Right lobe of liver (tissue), 6 donors: ENCODE data around the gene GLIS1. TPM values are rescaled to one million over a fixed set of nuclear protein-coding genes. Genes with fewer than 3 reads are reported as not detected.
A peak's percentile ranks its signal among the peaks of the same experiment; 100 is the strongest.

ENCODE experiments used
- ATAC-seq, 4 donors: fragments of 200-7000 bp; cut with Tn5 transposase; one replicate each; pipeline ENCODE4 v1.9.1; 2020; ENCODE audit warnings: mild to moderate bottlenecking in 4 of 4, moderate library complexity in 4 of 4
- DNase-seq, 3 donors: peaks; one replicate each; pipeline ENCODE4 v3.0.0-alpha.2; 2020
- H3K27ac ChIP-seq, 3 donors: fragments of 200-600 bp; one replicate each; pipeline ENCODE4 v1.8.0; 2022
- H3K27me3 ChIP-seq, 2 donors: fragments of 200-600 bp; one replicate each; pipeline ENCODE4 v1.8.0; 2022
- H3K36me3 ChIP-seq, 4 donors: fragments of 200-600 bp; sonication (generic) in 1 of 4; one replicate each; pipeline versions ENCODE4 v1.5.1 to v1.8.0; 2017 to 2022; ENCODE audit warnings: control low read depth in 1 of 4
- H3K4me1 ChIP-seq, 4 donors: fragments of 200-600 bp; sonication (generic) in 1 of 4; one replicate each; pipeline versions ENCODE4 v1.5.1 to v1.8.0; 2017 to 2022; ENCODE audit warnings: control low read depth in 1 of 4
- H3K4me3 ChIP-seq, 3 donors: fragments of 200-600 bp; one replicate each; pipeline ENCODE4 v1.8.0; 2022
- H3K9me3 ChIP-seq, 4 donors: fragments of 200-600 bp; sonication (generic) in 1 of 4; one replicate each; pipeline versions ENCODE4 v1.5.1 to v1.8.0; 2017 to 2022; ENCODE audit warnings: control low read depth in 1 of 4
- POLR2A ChIP-seq: fragments of 450-650 bp; IDR thresholded peaks from one replicate; pipeline ENCODE4 v1.6.1; 2017; ENCODE audit warnings: antibody characterized with exemption, mild to moderate bottlenecking
- WGBS: methylation state at CpG from one replicate; pipeline ENCODE4 v1.1.6; 2018; ENCODE audit warnings: low coverage, low lambda C conversion rate; ENCODE audit not compliant: insufficient coverage; ENCODE audit errors: missing lambda C conversion rate; 5-methylcytosine and 5-hydroxymethylcytosine counted together
- intact Hi-C, 2 donors: fragments of 100-400 bp; cut with DNase I; formaldehyde crosslinking; loops; one replicate each; pipeline versions ENCODE4 v1.11.2 to v1.14.1; 2022
- total RNA-seq, 6 experiments: library from RNA; depleted of rRNA in 2 of 6; stranded (reverse); fragments of >200 nt in 2 of 6; fragmentation: NEBNext Ultra II Directional in 3 of 6; extraction: Animal tissue kit (Norgen Biotek cat#: 25700) in 3 of 6; gene quantifications; one replicate each; pipeline versions ENCODE4 v1.1.0 to v1.2.4, GENCODE V29; 2016 to 2023
- TF ChIP-seq, protein P1 (sequence below), 4 donors: fragments of 200-600 bp in 3 of 4; fragments of 450-650 bp in 1 of 4; IDR thresholded peaks; one replicate each; pipeline versions ENCODE4 v1.5.1 to v1.8.0; 2016 to 2022; ENCODE audit warnings: antibody characterized with exemption in 4 of 4, mild to moderate bottlenecking in 2 of 4
- donor health status: DM: no; HTN: yes; CAD: no.
- donor health status: DM: no; HTN: no; CAD: no.
- donor health status: DM: no; HTN: no; CAD: no.
- donor health status: DM: no; HTN: yes; CAD: no.
- donor health status: DM: no; HTN: yes; CAD: no.

GLIS1 gene
- total RNA-seq, 6 experiments from 2014 or later: not detected

DNA sequence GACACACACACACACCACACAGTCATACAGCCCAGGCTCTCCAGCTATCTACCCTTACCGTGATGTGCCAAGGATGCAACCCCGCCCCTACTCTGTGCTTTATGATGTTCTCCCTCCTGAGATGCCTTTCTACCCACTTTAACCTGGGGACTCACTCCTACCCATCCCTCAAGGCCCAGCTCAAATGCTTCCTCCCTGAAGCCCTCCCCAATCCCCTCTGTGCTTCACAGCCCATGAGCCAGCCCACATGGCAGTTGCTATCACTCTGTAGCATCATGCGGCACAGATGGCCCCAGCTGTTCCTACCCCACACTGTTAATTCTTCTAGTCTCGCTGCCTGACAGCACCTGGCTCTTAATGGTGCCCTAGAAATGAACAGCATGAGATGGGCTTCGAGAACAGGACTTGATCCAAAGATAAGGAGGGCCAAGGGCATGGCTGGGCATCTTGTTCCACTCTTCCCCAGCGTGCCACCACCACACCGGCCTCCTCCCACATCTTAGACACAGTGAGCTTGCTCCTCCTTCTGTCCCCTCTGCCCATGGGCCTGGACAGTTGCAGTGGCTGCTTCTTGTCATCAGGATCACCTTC is 109.8 kb downstream of the GLIS1 start:
- no peak for ATAC-seq
- no peaks in the 10 kb centered on the region for H3K36me3 ChIP-seq
- 85% methylated on average over 5 of the region's 7 CpGs for WGBS
- H3K27ac ChIP-seq: no peak overlapping the region
- H3K4me1 ChIP-seq: no peaks in the 10 kb centered on the region
- intact Hi-C loops: no loop called here
- DNase-seq: peak in 1 of 3 donors; percentile 21
- no peaks in the 10 kb centered on the region for H3K9me3 ChIP-seq
- TF ChIP-seq POLR2A: no peak
- TF ChIP-seq, protein P1, sequence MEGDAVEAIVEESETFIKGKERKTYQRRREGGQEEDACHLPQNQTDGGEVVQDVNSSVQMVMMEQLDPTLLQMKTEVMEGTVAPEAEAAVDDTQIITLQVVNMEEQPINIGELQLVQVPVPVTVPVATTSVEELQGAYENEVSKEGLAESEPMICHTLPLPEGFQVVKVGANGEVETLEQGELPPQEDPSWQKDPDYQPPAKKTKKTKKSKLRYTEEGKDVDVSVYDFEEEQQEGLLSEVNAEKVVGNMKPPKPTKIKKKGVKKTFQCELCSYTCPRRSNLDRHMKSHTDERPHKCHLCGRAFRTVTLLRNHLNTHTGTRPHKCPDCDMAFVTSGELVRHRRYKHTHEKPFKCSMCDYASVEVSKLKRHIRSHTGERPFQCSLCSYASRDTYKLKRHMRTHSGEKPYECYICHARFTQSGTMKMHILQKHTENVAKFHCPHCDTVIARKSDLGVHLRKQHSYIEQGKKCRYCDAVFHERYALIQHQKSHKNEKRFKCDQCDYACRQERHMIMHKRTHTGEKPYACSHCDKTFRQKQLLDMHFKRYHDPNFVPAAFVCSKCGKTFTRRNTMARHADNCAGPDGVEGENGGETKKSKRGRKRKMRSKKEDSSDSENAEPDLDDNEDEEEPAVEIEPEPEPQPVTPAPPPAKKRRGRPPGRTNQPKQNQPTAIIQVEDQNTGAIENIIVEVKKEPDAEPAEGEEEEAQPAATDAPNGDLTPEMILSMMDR (IDR thresholded peaks at IDR 0.05): no peak
- no peaks in the 10 kb centered on the region for H3K27me3 ChIP-seq
- no peak overlapping the region for H3K4me3 ChIP-seq

DNA sequence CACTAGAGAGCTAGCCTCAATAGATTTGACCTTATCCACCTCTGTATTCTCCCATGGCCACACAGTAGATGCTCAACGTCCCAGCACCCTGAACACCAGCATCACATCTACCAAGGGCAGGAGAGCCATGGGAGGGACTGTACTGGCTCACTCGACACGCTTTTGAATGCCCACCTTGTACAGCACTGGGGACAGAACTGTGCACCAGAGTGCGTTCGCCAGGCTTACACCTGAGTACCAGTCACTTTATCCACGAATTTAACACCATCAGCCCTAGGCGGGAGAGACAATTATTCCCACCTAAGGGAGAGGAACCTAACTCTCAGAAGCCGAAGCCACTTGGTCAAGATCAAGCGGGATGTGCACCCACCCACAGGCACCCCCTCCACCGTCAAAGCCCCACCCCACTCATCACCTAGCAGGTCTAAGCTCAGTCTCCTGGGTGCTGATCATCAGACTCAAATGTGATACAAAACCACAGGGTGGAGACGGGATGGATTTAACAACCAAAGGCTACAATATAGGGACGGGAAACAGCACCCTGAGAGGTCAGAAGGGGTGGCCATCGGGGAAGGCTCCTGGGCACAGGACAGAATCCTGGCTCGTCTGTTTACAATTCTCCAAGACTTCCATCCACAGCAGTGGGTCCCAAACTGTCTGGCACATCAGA is 110.5 kb downstream of the GLIS1 start:
- no peaks in the 10 kb centered on the region for H3K4me1 ChIP-seq
- no peaks in the 10 kb centered on the region for H3K27me3 ChIP-seq
- H3K4me3 ChIP-seq: no peak overlapping the region
- H3K27ac ChIP-seq: no peak overlapping the region
- no peaks in the 10 kb centered on the region for H3K36me3 ChIP-seq
- DNase-seq: peak in 1 of 3 donors; percentile 21
- 72% methylated on average over 11 of the region's 14 CpGs for WGBS
- TF ChIP-seq, protein P1 (IDR thresholded peaks at IDR 0.05): no peak
- TF ChIP-seq POLR2A: no peak
- H3K9me3 ChIP-seq: no peaks in the 10 kb centered on the region
- intact Hi-C loops: no loop called here
- ATAC-seq: no peak

DNA sequence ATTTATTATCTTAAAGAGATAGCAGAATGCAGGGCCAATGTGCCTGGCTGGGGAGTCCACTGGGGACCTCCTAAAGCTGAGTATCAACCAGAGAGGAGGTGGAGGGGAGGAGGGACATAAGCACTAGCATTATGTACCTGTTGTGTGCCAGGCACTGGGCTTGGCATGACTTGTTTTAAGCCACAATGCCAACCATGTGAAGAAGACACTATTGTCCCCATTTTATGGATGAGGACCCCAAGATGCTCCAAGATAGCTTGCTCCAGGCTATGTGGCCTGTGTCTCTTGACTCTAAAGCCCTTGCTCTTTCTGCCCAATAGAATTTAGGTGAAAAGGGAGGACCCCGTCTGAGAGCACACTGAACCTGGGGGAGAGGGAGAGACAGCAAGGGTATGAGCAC is 111.3 kb downstream of the GLIS1 start:
- Histone ChIP-seq H3K4me1 (no peaks in the 10 kb centered on the region), H3K27me3 (no peaks in the 10 kb centered on the region), H3K27ac (no peak overlapping the region), H3K36me3 (no peaks in the 10 kb centered on the region), H3K4me3 (no peak overlapping the region), H3K9me3 (no peaks in the 10 kb centered on the region)
- no CpG with 5 or more reads among the region's 1 CpG for WGBS
- intact Hi-C loops: no loop called here
- peak in 1 of 3 donors; percentile 7 for DNase-seq
- TF ChIP-seq, protein P1 (IDR thresholded peaks at IDR 0.05): no peak
- TF ChIP-seq POLR2A: no peak
- ATAC-seq: no peak

DNA sequence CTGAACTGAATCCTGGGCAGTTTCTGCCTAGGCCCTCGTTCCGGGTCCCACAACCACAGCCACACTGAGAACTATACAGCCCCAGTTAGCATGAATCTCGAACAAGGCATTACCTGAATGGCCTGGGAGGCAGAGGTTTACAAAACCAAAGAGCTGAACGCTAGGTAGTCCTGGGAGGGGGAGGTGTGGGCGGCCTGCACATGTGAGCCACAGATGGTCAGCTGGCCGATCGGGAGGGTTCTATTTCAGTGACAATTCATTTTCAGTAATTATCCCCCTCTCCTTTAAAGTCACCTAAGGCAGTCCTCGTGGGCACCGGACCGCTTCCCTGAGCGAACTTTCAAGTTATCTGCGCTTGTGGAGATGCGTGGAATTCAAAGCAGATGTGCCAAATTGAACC is 111.9 kb downstream of the GLIS1 start:
- intact Hi-C loops: no loop called here
- ATAC-seq (no peak), DNase-seq (peak in 1 of 3 donors; percentile 20)
- no peak for TF ChIP-seq POLR2A
- H3K4me3 ChIP-seq: no peak overlapping the region
- 88% methylated on average over 7 of the region's 13 CpGs for WGBS
- H3K4me1 ChIP-seq: no peaks in the 10 kb centered on the region
- no peaks in the 10 kb centered on the region for H3K36me3 ChIP-seq
- H3K27ac ChIP-seq: no peak overlapping the region
- H3K9me3 ChIP-seq: no peaks in the 10 kb centered on the region
- no peaks in the 10 kb centered on the region for H3K27me3 ChIP-seq

DNA sequence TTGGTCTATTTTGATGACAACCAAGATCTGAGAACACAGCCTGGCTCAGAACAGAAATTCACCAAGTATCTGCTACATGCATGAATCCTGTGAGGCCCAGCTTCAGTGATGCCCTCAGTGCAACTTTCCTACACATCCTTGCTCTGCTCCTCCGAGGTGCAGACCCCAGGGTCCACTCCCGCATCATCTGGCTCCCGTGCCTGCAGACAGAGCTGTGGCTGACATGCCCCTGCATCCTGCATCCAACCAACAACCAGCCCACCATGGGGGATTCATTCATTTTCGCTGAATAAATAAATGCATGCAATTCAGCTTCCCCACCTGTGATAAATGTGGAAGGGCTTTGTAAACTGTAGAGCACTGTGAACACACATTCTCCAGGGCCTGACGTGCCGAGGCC is 112.3 kb downstream of the GLIS1 start:
- intact Hi-C loops: no loop called here
- ATAC-seq (no peak), DNase-seq (peak in 1 of 3 donors; percentile 23)
- Histone ChIP-seq H3K36me3 (no peaks in the 10 kb centered on the region), H3K27ac (no peak overlapping the region), H3K4me1 (no peaks in the 10 kb centered on the region), H3K27me3 (no peaks in the 10 kb centered on the region), H3K4me3 (no peak overlapping the region), H3K9me3 (no peaks in the 10 kb centered on the region)
- WGBS: 38% methylated on average over 4 of the region's 6 CpGs
- no peak for TF ChIP-seq POLR2A
- TF ChIP-seq, protein P1 (IDR thresholded peaks at IDR 0.05): no peak
